Measurements from ENCODE around the gene TNFSF10.
"Not testable (repeated sequence)": the region's sequence is repeated elsewhere in the genome, so short reads cannot be mapped to it uniquely, and the experiment has no call there.

TNFSF10 gene

DNA sequence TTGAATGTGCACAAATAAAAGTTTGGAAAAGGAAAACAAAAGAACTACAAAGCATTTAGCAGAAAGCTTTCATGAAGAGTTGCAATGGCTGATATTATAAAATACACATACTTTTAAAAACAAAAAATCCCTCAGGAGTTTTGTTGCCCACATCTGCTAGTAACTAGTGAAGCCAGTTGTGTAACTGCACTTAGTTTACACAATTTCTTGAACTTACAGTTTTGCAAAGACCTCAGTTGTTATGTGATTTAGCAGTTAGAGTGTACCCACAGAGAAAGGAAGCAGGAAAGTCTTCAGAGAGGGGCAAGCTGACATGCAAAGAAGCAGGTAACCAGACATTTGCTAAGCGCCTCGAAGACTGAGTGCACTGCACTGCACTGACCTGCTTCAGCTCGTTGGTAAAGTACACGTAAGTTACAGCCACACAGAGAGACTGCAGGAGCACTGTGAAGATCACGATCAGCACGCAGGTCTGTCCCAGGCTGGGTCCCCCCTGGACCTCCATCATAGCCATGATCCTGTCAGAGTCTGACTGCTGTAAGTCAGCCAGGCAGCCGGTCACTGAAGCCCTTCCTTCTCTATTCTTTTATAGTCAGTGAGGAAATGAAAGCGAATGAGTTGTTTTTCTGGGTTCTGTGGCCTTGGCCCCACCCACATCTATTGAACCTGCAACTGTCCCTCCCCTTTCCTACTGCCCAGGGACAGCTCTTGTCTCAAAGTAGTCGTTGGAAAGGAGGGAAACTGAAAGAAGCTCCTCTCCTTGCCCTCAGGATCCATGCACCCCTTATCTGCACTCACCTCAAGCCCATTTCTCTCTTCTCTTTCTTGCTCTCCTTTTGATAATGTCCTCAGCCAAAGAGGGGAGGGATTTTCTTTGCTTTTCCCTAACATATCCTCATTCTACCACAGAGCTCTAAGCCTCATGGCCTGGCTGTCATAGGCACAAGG, at the start of gene TNFSF10:
Gene TNFSF10 (minus strand): TSS at position 560 of the 948 bp plus-strand sequence. CDS start 46 bp downstream, at position 514.
- peak in 1 of 2 experiments; percentile 47 for DNase-seq (ENCODE audit: low read depth in 2 of 2)

DNA sequence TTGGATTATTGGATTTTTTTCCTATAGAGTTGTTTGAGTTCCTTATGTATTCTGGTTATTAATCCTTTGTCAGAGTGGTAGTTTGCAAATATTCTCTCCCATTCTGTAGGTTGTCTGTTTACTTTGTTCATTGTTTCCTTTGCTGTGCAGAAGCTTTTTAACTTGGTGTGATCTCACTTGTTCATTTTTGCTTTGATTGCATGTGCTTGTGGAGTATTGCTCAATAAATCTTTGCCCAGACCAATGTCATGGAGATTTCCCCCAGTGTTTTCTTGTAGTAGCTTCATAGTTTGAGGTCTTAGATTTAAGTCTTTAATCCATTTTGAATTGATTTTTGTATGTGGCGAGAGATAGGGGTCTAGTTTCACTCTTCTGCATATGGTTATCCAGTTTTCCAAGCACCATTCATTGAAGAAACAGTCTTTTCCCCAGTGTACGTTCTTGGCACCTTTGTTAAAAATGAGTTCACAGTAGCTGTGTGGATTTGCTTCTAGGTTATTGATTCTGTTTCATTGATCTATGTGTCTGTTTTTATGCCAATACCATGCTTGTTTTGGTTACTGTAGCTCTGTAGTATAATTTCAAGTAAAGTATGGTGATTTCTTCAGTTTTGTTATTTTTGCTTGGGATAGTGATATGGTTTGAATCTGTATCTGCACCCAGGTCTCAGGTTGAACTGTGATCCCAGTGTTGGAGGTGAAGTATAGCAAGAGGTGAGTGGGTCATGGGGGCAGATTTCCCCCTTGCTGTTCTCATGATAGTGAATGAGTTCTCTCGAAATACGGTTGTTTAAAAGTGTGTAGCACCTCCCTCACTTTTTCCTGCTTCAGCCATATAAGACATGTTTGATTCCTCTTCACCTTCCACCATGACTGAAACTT, 46.1 kb upstream of the TNFSF10 start:
- DNase-seq (ENCODE audit: low read depth in 2 of 2): no peak

DNA sequence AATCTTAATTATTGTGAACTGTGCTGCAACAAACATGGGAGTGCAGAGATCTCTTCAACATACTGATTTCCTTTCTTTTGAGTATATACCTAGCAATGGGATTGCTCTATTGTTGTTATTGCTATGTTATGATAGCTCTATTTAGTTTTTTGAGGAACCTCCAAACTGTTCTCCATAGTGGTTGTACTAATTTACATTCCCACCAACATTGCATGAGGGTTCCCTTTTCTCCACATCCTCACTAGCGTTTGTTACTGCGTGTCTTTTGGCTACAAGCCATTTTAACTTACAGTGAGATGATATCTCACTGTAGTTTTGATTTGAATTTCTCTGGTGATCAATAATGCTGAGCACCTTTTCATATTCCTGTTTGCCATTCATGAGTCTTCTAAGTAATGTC, 45.5 kb upstream of the TNFSF10 start:
- no peak for DNase-seq (ENCODE audit: low read depth in 2 of 2)

DNA sequence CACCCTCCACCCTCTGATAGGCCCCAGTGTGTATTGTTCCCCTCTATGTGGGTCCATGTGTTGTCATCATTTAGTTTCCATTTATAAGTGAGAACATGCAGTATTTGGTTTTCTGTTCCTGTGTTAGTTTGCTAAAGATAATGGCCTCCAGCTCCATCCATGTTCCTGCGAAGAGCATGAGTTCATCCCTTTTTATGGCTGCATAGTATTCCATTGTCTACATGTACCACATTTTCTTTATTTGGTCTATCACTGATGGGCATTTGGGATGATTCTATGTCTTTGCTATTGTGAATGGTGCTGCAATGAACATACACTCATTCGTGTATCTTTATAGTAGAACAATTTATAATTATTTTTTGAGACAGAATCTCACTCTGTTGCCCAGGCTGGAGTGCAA, 43.6 kb upstream of the TNFSF10 start:
- DNase-seq (ENCODE audit: low read depth in 2 of 2): not testable (repeated sequence)

DNA sequence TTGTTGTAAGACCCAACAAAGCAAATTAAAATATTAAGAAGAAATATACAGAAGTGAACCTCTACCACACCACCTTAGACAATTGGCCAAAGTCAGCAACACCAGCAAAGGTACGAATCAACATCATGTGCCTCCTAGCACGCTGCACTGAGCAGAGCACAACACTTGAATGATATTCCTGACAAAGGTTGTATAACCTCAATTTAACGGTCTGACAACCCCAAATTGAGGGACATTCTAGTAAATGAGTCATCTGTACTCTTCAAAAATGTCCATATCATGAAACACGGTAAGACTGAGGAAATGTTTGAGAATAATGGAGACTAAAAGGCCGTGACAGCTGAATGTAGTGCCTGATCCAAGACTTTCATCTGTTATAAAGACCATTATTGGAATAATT, 41.3 kb upstream of the TNFSF10 start:
- DNase-seq (ENCODE audit: low read depth in 2 of 2): no peak

DNA sequence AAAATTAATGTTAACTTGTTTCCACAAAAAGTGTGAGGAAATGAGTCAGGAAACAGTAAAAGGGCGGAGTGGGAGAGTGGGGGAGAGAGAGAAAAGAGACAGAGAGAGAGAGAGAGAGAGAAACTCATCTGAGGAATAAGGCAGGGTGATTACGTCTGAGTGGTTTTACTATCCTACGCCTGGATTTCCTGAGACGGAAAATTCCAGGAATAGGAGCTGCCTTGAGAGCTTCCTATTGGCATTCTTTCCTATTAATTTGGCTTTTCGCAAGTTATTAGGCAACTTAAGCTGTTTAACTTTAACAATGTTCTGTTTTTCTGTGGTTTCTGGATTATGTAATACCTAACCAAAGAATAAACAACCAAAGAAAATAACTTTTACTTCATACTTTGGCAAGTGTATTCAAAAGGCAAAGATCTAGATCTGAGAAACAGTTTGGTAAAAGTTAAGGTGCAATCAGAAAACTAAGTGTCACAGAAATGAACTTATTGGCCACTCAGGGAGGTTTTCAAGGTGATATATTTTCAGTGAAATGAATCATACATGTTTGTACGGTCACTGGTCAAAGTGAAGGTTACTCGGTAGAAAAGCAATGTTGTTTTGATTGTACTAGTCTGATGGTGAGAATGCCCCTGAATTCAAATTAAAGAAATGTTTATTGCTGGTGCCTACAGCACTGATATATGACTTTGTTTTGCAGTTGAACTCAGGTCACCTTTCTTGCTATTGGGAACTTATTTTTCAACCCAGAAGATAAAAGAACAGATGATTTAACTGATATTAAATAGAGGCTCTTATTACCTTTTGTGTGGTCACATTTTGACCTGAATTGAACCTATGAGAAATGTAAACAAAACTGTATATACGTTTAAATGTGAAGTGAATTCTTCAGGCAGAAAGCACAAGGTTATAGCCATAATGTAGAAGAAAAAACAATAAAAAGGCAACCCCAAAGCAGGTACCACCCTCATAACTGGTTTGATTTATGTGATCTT, 39.9 kb upstream of the TNFSF10 start:
- no peak for DNase-seq (ENCODE audit: low read depth in 2 of 2)

DNA sequence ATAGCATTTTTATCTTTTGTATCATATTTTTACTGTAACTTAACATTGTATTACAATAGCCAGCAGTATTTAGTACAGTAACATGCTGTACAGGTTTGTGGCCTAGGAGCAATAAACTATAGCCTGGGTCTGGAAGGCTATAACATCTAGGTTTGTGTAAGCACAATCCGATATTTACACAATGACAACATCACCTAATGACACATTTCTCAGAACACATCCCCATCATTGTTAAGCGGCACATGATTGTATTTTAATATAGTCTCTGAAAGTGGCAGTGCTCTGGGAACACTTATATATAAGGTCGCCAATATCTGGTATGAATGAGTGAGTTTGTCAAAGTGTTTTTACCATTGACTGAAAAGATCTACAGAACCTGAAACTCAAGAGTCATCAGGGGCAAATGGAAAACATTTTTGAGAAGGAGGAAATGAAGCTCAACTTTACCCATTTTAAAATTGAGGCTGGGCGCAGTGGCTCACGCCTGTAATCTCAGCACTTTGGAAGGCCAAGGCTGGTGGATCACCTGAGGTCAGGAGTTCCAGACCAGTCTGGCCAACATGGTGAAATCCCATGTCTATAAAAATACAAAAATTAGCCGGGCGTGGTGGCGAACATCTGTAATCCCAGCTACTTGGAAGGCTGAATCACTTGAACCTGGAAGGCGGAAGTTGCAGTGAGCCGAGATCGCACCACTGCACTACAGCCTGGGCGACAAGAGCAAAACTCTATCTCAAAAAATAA, 38.8 kb upstream of the TNFSF10 start:
- DNase-seq (ENCODE audit: low read depth in 2 of 2): no peak

DNA sequence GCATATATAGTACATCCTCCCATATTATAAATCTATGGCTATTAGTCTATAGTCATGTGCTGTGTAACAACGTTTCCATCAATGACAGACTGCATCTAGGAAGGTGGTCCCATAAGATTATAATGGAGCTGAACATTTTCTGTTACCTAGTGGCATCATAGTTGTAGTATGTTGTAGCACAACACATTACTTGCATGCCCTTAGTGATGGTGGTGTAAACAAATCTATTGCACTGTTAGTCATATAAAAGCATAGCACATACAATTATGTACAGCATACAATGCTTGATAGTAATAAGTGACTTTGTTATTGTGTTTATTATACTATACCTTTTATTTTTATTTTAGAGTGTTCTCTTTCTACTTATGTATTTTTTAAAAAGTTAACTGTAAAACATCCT, 37.4 kb upstream of the TNFSF10 start:
- no peak for DNase-seq (ENCODE audit: low read depth in 2 of 2)

DNA sequence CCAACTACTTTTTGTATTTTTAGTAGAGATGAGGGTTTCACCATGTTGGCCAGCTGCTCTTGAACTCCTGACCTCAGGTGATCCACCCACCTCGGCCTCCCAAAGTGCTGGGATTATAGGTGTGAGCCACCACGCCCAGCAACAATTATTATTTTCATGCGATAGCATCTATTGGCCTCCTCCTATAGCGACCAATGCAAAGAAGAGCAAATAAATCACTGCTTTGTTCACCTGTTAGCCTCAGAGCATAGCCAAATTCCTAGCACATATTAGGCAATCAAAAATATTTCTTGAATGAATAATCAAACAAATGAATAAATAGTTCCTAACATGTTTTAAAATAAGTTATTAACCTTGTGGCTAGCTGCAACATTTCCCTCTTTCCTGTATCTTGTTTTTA, 36.8 kb upstream of the TNFSF10 start:
- DNase-seq (ENCODE audit: low read depth in 2 of 2): no peak

DNA sequence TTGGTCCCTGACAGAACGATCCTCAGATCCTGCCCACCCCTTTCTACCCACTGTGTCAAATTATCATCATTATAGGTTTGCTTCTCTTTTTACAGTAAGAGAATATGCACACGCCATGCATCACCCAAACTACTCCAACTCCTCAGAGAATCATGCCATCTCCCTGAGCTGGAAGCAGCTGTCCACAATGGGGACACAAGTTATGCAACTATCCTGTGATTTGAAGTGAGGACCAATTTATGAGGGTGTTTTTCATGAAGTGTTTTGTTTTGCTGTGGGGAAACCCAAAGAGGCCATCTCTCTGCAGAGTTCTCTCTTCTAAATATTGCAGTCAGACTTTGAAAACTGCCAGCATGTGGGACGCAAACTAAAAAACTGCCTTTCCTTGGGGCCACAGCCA, 35.8 kb upstream of the TNFSF10 start:
- no peak for DNase-seq (ENCODE audit: low read depth in 2 of 2)

DNA sequence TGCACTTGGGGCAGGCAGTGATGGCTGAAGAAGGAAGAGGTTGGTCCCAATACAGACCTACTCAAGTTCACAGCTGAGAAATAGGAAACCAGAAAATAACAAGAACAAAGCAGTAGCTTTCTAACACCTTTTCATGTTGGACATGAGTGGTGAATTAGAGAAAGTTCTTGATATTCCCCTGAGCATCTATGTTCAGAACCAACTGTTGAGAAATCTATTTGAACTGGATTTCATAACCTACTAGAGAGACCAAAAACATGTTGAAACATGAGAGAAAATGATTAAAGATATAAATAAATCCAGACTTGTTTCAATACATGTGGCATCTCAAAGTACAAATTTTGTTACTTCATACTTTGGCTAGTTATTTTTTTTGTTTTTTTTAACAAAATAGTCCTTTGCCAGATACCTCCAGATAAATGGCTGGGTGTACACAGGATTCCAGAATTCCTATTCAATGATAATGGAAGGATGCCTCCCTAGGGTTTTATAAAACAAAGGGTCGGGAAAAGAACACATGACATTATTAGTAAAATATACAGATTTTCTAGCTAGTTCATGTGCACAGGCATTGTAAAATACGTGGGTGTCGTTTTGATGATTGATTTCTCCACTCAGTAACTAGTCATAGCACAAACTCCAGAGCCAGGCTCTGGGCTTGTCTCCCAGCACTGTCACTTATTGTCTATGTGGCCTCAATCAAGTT, 34.4 kb upstream of the TNFSF10 start:
- DNase-seq (ENCODE audit: low read depth in 2 of 2): no peak

DNA sequence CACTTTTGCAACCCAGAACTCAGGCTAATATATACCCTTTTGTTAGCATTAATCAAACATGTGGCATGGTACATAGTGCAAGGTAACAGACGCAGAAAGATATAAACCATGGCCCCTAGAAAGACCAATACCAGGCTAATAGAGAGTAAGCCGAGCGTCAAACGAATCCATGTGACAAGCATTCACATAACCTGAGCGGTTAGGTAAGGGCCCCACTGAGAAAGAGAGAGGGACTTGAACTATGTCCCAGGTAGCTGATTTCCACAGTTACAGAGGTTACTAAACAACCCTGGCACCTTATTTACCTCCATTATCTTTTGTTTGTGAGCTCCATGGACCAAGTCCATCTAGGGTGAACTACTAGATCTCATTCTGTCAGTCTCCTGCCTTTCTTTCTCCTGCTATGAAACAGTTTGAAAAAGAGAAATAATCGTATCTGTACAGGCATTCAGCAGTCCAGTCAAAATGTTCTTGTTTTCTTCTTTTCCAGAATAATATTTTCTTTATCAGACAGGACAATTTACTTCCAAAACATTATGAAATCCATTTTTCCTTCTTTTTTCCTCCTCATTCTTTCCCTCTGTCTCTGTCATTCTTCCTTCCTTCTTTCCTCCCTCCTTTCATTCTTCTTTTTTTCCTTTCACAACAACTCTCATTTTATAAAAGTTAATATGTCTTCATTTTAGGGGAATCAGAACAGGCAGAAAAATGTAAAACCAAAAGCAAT, 30.5 kb upstream of the TNFSF10 start:
- no peak for DNase-seq (ENCODE audit: low read depth in 2 of 2)

DNA sequence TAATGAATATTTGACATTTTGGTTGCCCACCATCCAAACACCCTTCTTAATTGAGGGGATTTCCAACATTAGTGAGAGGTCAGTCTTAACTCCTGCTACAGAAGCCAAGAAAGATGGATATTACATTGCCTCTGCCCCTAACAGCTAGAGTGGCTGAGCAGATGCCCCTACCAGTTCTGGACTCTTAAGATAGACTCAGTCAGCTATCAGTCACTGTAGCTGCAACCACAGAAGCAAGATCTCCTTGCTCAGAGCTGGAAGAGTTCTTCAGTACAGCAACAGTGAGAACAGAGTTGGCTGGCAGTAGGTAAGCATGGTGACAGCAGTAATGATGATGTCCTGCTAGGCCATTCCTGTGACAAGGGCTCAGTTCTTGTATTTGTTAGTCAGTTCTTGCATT, 29.4 kb upstream of the TNFSF10 start:
- no peak for DNase-seq (ENCODE audit: low read depth in 2 of 2)

DNA sequence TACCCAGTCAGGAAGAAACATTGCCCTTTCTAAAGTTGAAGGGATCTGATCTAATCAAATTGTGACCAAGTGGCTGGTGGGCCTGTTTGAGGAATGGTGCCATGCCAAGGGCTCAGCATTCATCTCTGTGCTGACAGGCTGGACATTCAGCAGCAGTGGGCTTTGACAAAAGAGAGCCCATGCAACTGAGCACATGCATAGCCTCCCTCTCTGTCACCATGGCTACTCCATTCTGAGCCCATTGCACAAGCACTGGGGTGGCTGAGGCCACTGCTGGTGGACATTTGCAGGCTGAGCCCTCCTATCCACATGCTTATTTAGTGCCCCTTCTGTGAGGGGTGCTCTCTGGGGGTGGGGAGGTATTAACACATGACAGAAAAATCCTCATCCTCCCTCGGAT, 28.6 kb upstream of the TNFSF10 start:
- no peak for DNase-seq (ENCODE audit: low read depth in 2 of 2)

DNA sequence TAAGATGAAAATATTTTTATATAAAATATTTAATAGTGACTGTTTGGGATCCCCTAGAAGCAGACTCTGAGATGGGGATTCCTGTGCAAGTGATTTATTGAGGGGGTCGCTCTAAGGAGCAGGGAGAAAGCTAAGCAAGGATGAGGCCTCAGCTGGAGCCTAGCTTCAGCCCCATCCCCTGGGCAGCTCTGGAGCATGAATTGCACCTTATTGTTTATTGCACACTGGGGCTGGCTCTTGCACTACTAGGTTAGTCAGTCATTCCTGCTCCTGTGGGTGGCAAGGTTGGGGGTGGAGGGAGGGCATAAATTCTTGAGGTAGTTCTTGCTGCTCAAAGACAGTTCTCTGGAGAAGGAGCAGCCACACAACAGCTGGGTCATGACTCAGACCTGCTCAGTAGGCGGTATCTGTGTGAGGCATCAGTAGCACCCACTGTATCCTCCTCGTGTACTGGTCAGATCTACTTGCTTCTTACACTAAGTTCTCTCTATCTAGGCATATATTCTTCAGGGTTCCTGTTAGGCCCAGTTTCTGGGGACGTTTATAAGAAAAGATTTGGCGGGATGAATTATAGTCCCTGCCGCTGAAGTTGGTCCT, 27.2 kb upstream of the TNFSF10 start:
- DNase-seq (ENCODE audit: low read depth in 2 of 2): peak; percentile 61 to 68

DNA sequence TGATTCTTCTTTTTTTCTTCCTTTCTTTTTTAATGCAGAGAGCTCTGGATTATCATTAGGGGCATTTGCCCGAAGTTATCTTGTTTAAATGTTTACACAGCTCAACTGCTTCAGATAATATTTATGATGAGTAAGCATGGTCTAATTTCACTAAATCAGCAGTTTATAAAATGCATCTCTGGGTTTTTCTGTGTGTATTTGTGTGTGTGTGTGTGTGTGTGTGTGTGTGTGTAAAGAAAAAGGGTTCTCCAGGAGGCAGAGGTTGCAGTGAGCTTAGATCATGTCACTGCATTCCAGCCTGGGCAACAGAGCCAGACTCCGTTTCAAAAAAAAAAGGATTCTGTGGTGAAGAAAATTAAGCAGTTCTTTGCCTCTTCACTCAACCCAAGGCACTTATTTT, 25.9 kb upstream of the TNFSF10 start:
- no peak for DNase-seq (ENCODE audit: low read depth in 2 of 2)

DNA sequence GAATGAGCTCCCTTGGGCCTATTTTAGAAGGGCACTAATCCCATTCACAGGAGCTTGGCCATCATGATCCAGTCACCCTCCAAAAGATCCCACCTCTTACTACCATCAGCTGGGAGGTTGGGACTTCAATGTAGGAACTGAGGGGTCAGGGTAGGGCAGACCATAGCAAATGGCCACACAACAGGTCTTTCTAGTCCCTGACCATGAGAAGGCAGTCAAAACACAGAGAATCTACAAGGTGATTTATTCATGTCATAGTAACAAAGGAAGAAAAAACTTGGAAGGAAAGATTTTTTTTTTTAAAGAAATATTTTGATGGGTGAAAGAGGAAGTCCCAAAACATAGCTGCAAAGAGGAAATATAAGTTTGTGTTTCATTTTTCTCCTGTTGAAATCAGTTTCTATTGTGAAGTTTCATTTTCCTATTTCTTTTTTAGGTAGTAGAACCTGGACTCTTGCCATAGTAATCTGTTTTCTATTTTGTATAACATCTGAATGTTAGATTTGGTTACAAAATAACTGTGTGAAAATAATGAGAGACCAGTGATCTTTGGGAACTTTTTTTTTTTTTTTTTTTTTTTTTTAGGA, 23.5 kb upstream of the TNFSF10 start:
- no peak for DNase-seq (ENCODE audit: low read depth in 2 of 2)

DNA sequence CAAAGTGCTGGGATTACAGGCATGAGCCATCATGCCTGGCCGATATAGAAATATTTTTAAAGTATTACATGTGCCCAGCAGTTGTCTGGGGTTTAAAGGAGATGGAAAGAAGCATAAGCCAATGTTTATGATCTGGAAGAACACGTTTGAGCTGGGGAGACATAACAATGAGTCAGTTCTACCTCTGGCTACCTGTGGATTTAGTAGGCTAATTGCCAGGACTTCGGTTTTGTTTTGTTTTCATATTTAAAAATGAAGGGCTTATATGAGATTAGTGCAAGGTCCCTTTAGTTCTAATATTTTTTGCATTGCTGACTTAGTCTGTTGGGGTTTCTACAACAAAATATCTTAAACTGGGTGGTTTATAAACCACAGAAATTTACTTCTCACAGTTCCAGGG, 22.9 kb upstream of the TNFSF10 start:
- no peak for DNase-seq (ENCODE audit: low read depth in 2 of 2)

DNA sequence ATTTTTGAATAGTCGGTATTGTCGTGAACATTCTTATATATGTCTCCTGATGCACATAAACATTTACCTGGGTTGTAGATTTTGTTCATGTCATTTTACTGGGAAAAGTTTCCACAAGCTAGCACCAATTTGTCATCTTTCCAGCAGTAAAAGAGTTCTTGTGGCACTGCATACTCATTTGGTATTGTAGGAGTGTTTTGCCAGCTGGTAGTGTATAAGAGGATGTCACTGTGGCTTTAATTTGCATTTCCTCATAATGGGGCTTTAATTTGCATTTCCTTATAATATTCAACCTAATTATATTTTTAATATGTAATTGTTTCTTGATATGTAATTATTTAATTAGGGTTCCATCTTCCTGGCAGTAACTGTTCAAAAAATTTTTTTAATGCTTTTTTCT, 21.2 kb upstream of the TNFSF10 start:
- no peak for DNase-seq (ENCODE audit: low read depth in 2 of 2)

Data from stimulated activated CD4-positive, alpha-beta T cell treated with anti-CD3 and anti-CD28 coated beads, Interleukin-12 subunit alpha, Interleukin-12 subunit beta, amount 100 ng/mL, for 24 hours (primary cell).